ENCODE results near the gene DLK1. TPM values are rescaled to one million over a fixed set of nuclear protein-coding genes. Genes with fewer than 3 reads are reported as not detected.

Gene DLK1
- total and polyA plus RNA-seq, 2 of the 4 experiments (the other 2 are of a cell fraction): under 0.01 to 0.07 TPM

- CTCF ChIA-PET: no interaction called here
- no peaks in the 10 kb centered on the region for H3K9me1 ChIP-seq (ENCODE audit: insufficient read depth, low read length)
- POLR2A ChIA-PET (ENCODE audit: unreplicated experiment): no interaction called here
Observed at GRCh38 chr14:100754020-100754419, 27.3 kb downstream of the DLK1 start.

More at GRCh38 chr14:100754020-100754419, 27.3 kb downstream of the DLK1 start:
- Histone ChIP-seq H4K5ac (ENCODE audit: low read depth, low read length) (no peak overlapping the region), H2BK15ac (ENCODE audit: low read depth, low read length) (no peak overlapping the region), H3K27me3 (ENCODE audit: control insufficient read depth, insufficient read depth, low read length) (peaks cover 1% of the 10 kb centered on the region), H4K91ac (ENCODE audit: insufficient read depth, low read depth, low read length) (no peak overlapping the region), H2BK20ac (ENCODE audit: low read depth, low read length) (no peak overlapping the region), H2AK5ac (ENCODE audit: low read depth, low read length) (no peak overlapping the region; the same call in 1 of the 2 replicates), H3K4ac (ENCODE audit: low read depth, low read length) (no peak overlapping the region), H2BK120ac (ENCODE audit: low read depth, low read length) (no peak overlapping the region), H3K23ac (ENCODE audit: low read depth, low read length) (no peak overlapping the region), H3K4me2 (ENCODE audit: low read depth, low read length) (no peak overlapping the region), H4K8ac (ENCODE audit: low read depth in 2 of 2, low read length in 2 of 2) (no peak overlapping the region), H3K79me1 (ENCODE audit: low read depth in 1 of 2, low read length in 2 of 2) (no peaks in the 10 kb centered on the region), H3K36me3 (ENCODE audit: control insufficient read depth, insufficient read depth, low read length) (no peaks in the 10 kb centered on the region), H3K9ac (ENCODE audit: low read depth, low read length) (no peak overlapping the region), H3K18ac (ENCODE audit: low read depth, low read length) (no peak overlapping the region), H2AFZ (replicated peaks; ENCODE audit: low read length, poor library complexity) (no peak overlapping the region), H3K9me3 (ENCODE audit: control insufficient read depth, insufficient read depth, low read length) (no peaks in the 10 kb centered on the region), H4K20me1 (ENCODE audit: insufficient read depth, low read length) (no peaks in the 10 kb centered on the region), H3K27ac (ENCODE audit: insufficient read depth, low read length) (no peak overlapping the region), H3K4me3 (ENCODE audit: insufficient read depth, low read depth, low read length) (no peak overlapping the region), H3K14ac (replicated peaks; ENCODE audit: low read depth, low read length) (no peak overlapping the region), H2AK9ac (replicated peaks; ENCODE audit: low read depth, low read length, poor library complexity) (no peak overlapping the region), H3K4me1 (ENCODE audit: control insufficient read depth, insufficient read depth, low read length) (no peaks in the 10 kb centered on the region), H3K56ac (ENCODE audit: extremely low read depth, insufficient read depth, low read length) (no peak overlapping the region), H2BK5ac (ENCODE audit: low read depth, low read length, poor library complexity, severe bottlenecking) (no peak overlapping the region)
- DNase-seq (no peak), ATAC-seq (ENCODE audit: low read depth) (no peak)
- dilution Hi-C loops (cut with HindIII; ENCODE audit: low sequenced_read_pairs, unreplicated experiment): no loop called here
- no peak for TF ChIP-seq RCOR1 (IDR thresholded peaks at IDR 0.05; ENCODE audit: insufficient replicate concordance, low read length)
- no peak for TF ChIP-seq ELK1 (IDR thresholded peaks at IDR 0.05; ENCODE audit: borderline replicate concordance, low read depth, low read length)
- TF ChIP-seq CEBPB (IDR thresholded peaks at IDR 0.05; ENCODE audit: low read depth, low read length): no peak
- TF ChIP-seq CTCF (conservative IDR thresholded peaks at IDR 0.05; ENCODE audit: low read depth, low read length): no peak
- no peak for TF ChIP-seq CHD1 (IDR thresholded peaks at IDR 0.05; ENCODE audit: low read depth, low read length)
- TF ChIP-seq USF2 (IDR thresholded peaks at IDR 0.05; ENCODE audit: low read depth, low read length): no peak
- no peak for TF ChIP-seq RAD21 (IDR thresholded peaks at IDR 0.05; ENCODE audit: low read length)
- TF ChIP-seq SMC3 (IDR thresholded peaks at IDR 0.05; ENCODE audit: low read depth, low read length): no peak
- no peak for TF ChIP-seq MXI1 (IDR thresholded peaks at IDR 0.05; ENCODE audit: borderline replicate concordance, low read depth, low read length)
- TF ChIP-seq RFX5 (IDR thresholded peaks at IDR 0.05; ENCODE audit: low read depth, low read length): no peak
- TF ChIP-seq NFE2L2 (IDR thresholded peaks at IDR 0.05; ENCODE audit: low read depth, low read length): no peak
- no peak for TF ChIP-seq MAFK (IDR thresholded peaks at IDR 0.05; ENCODE audit: low read depth, low read length)
- no peak for TF ChIP-seq POLR2A (IDR thresholded peaks at IDR 0.05; ENCODE audit: low read depth, low read length)
- TF ChIP-seq MAZ (IDR thresholded peaks at IDR 0.05; ENCODE audit: borderline replicate concordance, low read depth, low read length): no peak
- TF ChIP-seq BHLHE40 (IDR thresholded peaks at IDR 0.05; ENCODE audit: low read depth, low read length): no peak
- no peak for TF ChIP-seq FOS (IDR thresholded peaks at IDR 0.05; ENCODE audit: low read depth, low read length)
- in situ Hi-C loops (cut with MboI; ENCODE audit: low sequenced_read_pairs): no loop called here
- no TSS peak for BruUV-seq (replicated peaks)
- intact Hi-C loops (cut with micrococcal nuclease): no loop called here
- WGBS, 2 experiments (ENCODE audit: extremely low coverage in 2 of 2, insufficient read length in 1 of 2): no CpG with 5 or more reads among the region's 1 CpG
